CD14-positive monocyte (primary cell): ENCODE results near the gene UGT1A8. TPM values are rescaled to one million over a fixed set of nuclear protein-coding genes. Genes with fewer than 3 reads are reported as not detected.

Experiments used
- DNase-seq, 3 donors: peaks; one replicate each; pipeline ENCODE4 v3.0.0-alpha.2; 2011 to 2022
- H2AFZ ChIP-seq: 2 replicates; pipeline ENCODE4 v1.6.0; 2012; ENCODE audit warnings: mild to moderate bottlenecking, low read depth, low read length, inconsistent platforms; ENCODE audit not compliant: insufficient read depth, poor library complexity, severe bottlenecking
- H3K27ac ChIP-seq, 2 donors: 1 replicate in 1 of 2; 2 replicates in 1 of 2; pipeline ENCODE4 v1.5.1; 2012 to 2013; ENCODE audit warnings: low read length in 2 of 2, control low read depth in 1 of 2, inconsistent platforms in 1 of 2, low read depth in 1 of 2, mild to moderate bottlenecking in 1 of 2
- H3K27me3 ChIP-seq, 2 donors: one replicate each; pipeline versions ENCODE4 v1.6.0 to v1.6.1; 2011 to 2013; ENCODE audit warnings: low read length in 2 of 2; ENCODE audit not compliant: control insufficient read depth in 2 of 2, insufficient read depth in 2 of 2
- H3K36me3 ChIP-seq, 2 donors: replicated peaks in 1 of 2; 1 replicate in 1 of 2; 2 replicates in 1 of 2; pipeline versions ENCODE4 v1.5.1 to v1.6.1; 2012 to 2013; ENCODE audit warnings: low read length in 2 of 2, control low read depth in 1 of 2, inconsistent platforms in 1 of 2, mild to moderate bottlenecking in 1 of 2; ENCODE audit not compliant: insufficient read depth in 2 of 2, control insufficient read depth in 1 of 2
- H3K4me1 ChIP-seq, 2 donors: 1 replicate in 1 of 2; 2 replicates in 1 of 2; pipeline versions ENCODE4 v1.5.1 to v1.6.1; 2012 to 2013; ENCODE audit warnings: low read length in 2 of 2, control low read depth in 1 of 2, inconsistent platforms in 1 of 2, mild to moderate bottlenecking in 1 of 2, moderate library complexity in 1 of 2; ENCODE audit not compliant: insufficient read depth in 2 of 2, control insufficient read depth in 1 of 2
- H3K4me2 ChIP-seq: replicated peaks from 2 replicates; pipeline ENCODE3; 2012; ENCODE audit warnings: low read length, moderate library complexity, mild to moderate bottlenecking; ENCODE audit not compliant: poor library complexity, severe bottlenecking; ENCODE audit errors: extremely low read depth
- H3K4me3 ChIP-seq, 3 experiments: fragments of 200-600 bp in 1 of 3; sonication (generic) in 1 of 3; replicated peaks in 1 of 3; 1 replicate in 2 of 3; 2 replicates in 1 of 3; pipeline ENCODE4 v1.5.1; 2011 to 2013; ENCODE audit warnings: low read length in 3 of 3, mild to moderate bottlenecking in 3 of 3, control low read depth in 2 of 3, low read depth in 2 of 3, inconsistent platforms in 1 of 3, moderate library complexity in 1 of 3
- H3K79me2 ChIP-seq: 2 replicates; pipeline ENCODE4 v1.6.0; 2012; ENCODE audit warnings: mild to moderate bottlenecking, control low read depth, inconsistent platforms, low read length, moderate library complexity; ENCODE audit not compliant: insufficient read depth
- H3K9ac ChIP-seq: 2 replicates; pipeline ENCODE4 v1.6.0; 2017; ENCODE audit warnings: low read length, mild to moderate bottlenecking; ENCODE audit not compliant: insufficient read depth, poor library complexity, severe bottlenecking
- H3K9me3 ChIP-seq, 2 donors: replicated peaks in 1 of 2; 1 replicate in 1 of 2; 2 replicates in 1 of 2; pipeline versions ENCODE4 v1.5.1 to v1.6.1; 2012 to 2013; ENCODE audit warnings: low read length in 2 of 2, control low read depth in 1 of 2; ENCODE audit not compliant: control insufficient read depth in 1 of 2, insufficient read depth in 1 of 2
- H4K20me1 ChIP-seq: 2 replicates; pipeline ENCODE4 v1.6.0; 2012; ENCODE audit warnings: mild to moderate bottlenecking, low read length, control low read depth, moderate library complexity; ENCODE audit not compliant: insufficient read depth
- H3K27ac Mint-ChIP-seq, 7 donors: one replicate each; pipeline ENCODE4 v1.8.0; 2020; ENCODE audit warnings: mild to moderate bottlenecking in 7 of 7, mixed read lengths in 7 of 7, moderate library complexity in 6 of 7, inconsistent platforms in 2 of 7
- H3K27me3 Mint-ChIP-seq, 3 donors: one replicate each; pipeline ENCODE4 v1.8.0; 2021 to 2022; ENCODE audit warnings: low read depth in 3 of 3, mild to moderate bottlenecking in 3 of 3, mixed read lengths in 3 of 3, moderate library complexity in 3 of 3, inconsistent platforms in 1 of 3
- H3K36me3 Mint-ChIP-seq, 2 donors: one replicate each; pipeline ENCODE4 v1.8.0; 2020; ENCODE audit warnings: mixed read lengths in 2 of 2, inconsistent platforms in 1 of 2, mild to moderate bottlenecking in 1 of 2
- H3K4me1 Mint-ChIP-seq: one replicate; pipeline ENCODE4 v1.8.0; 2020; ENCODE audit warnings: mild to moderate bottlenecking, mixed read lengths
- H3K4me3 Mint-ChIP-seq, 2 donors: one replicate each; pipeline ENCODE4 v1.8.0; 2020; ENCODE audit warnings: mild to moderate bottlenecking in 2 of 2, mixed read lengths in 2 of 2, moderate library complexity in 1 of 2
- H3K9me3 Mint-ChIP-seq, 7 donors: one replicate each; pipeline ENCODE4 v1.8.0; 2020 to 2022; ENCODE audit warnings: mixed read lengths in 7 of 7, mild to moderate bottlenecking in 6 of 7, moderate library complexity in 6 of 7, inconsistent platforms in 2 of 7
- WGBS: methylation state at CpG from one replicate; pipeline ENCODE4 v1.1.5; 2013; ENCODE audit warnings: missing lambda C conversion rate; ENCODE audit not compliant: insufficient coverage; 5-methylcytosine and 5-hydroxymethylcytosine counted together
- intact Hi-C, 2 donors: fragments of 100-400 bp; cut with micrococcal nuclease; formaldehyde crosslinking; loops; one replicate each; pipeline versions ENCODE4 v1.15.0 to v1.15.1; 2023
- polyA plus RNA-seq, 3 donors: library from polyadenylated mRNA; depleted of rRNA in 1 of 3; unstranded in 2 of 3; stranded (reverse) in 1 of 3; fragments of 300-500 nt in 2 of 3; fragments of >200 nt in 1 of 3; fragmentation: Illumina TruSeq in 2 of 3; gene quantifications; 1 replicate in 2 of 3; 2 replicates in 1 of 3; pipeline ENCODE4 v1.2.3, GENCODE V29; 2012 to 2021
- TF ChIP-seq, protein P1 (sequence below): fragments of 200-600 bp; IDR thresholded peaks from one replicate; pipeline ENCODE4 v1.8.0; 2022; ENCODE audit warnings: antibody characterized with exemption, mild to moderate bottlenecking

The UGT1A8 gene
- polyA plus RNA-seq, 3 donors: not detected

DNA sequence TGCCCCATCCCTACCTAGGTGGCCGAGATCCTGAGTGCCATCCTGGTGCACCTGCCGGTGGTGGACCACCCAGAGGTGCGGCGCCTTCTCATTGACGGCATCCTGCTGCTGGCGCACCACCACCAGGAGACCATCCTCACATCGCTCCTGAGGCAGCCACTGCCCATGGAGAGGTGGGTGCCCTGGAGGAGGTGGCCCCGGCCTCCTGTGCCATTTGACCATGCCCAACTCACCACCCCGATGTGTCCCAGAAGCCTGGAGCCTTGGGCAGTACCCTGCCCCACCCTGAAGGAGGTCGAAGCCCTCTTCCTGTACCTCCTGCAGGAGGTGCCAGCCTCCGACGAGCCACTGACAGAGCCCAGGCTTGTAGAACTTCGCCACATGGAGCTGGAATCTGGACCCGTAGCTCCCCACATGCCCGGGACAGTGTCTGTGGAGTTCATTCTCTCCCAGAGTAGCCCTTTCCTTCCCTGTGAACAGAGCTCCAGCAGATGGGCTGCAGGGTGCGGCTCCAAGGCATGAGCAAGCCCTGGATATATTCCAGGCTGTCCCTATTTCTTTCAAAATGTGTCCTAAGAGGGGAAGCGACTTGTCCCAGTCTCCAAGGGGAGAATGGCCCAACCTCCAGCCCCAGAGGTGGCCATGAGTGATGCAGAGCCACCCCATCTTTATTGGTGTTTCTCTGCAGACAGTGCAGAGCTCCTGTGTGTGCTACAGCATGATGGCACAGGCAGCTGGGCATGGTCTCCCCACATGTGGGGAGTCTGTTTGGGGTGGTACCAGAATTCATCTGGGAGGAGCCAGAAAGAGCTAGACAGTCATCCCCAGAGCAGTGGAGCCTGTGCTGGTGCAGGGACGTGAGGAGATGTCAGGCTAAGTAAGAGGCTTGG lies 202.7 kb downstream of the UGT1A8 start:
- Histone ChIP-seq H3K4me3 (no peak overlapping the region), H3K36me3 (no peaks in the 10 kb centered on the region), H3K4me2 (no peak overlapping the region), H3K27ac (no peak overlapping the region), H3K79me2 (no peaks in the 10 kb centered on the region), H3K9me3 (no peaks in the 10 kb centered on the region), H3K27me3 (no peaks in the 10 kb centered on the region), H3K4me1 (peaks cover 4 to 8% of the 10 kb centered on the region in 2 donors), H4K20me1 (no peaks in the 10 kb centered on the region), H2AFZ (no peak overlapping the region), H3K9ac (no peak overlapping the region)
- Mint-ChIP-seq H3K36me3 (no peaks in the 10 kb centered on the region), H3K4me1 (peaks cover 7% of the 10 kb centered on the region), H3K9me3 (no peaks in the 10 kb centered on the region), H3K27ac (no peak overlapping the region), H3K4me3 (no peak overlapping the region), H3K27me3 (peaks cover 2 to 7% (median 3%) of the 10 kb centered on the region in 3 donors)
- WGBS: 95% methylated on average over 16 of the region's 18 CpGs
- TF ChIP-seq, protein P1, sequence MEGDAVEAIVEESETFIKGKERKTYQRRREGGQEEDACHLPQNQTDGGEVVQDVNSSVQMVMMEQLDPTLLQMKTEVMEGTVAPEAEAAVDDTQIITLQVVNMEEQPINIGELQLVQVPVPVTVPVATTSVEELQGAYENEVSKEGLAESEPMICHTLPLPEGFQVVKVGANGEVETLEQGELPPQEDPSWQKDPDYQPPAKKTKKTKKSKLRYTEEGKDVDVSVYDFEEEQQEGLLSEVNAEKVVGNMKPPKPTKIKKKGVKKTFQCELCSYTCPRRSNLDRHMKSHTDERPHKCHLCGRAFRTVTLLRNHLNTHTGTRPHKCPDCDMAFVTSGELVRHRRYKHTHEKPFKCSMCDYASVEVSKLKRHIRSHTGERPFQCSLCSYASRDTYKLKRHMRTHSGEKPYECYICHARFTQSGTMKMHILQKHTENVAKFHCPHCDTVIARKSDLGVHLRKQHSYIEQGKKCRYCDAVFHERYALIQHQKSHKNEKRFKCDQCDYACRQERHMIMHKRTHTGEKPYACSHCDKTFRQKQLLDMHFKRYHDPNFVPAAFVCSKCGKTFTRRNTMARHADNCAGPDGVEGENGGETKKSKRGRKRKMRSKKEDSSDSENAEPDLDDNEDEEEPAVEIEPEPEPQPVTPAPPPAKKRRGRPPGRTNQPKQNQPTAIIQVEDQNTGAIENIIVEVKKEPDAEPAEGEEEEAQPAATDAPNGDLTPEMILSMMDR: no peak
- DNase-seq: no peak
- intact Hi-C loops: no loop called here

DNA sequence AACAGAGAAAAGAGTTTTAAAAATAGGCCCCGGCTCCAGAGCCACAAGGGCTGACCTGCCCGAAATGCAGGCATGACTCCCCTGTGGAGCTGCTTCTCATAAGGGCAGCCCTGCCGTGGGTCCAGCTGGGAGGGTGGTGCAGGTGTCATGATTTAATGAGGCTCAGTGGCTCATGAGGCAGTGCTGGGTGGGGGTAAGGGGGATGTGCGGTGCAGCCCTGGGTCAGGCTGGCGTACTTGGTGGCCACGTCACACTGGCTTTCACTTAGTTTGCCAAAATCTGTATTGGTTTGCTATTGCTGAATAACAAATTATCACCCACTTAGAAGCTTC lies 203.3 kb downstream of the UGT1A8 start:
- H3K4me2 ChIP-seq: no peak overlapping the region
- TF ChIP-seq, protein P1: no peak
- H2AFZ ChIP-seq: no peak overlapping the region
- H3K4me1 ChIP-seq: peaks cover 4 to 8% of the 10 kb centered on the region in 2 donors
- Mint-ChIP-seq H3K36me3 (no peaks in the 10 kb centered on the region), H3K27me3 (peaks cover 0 to 7% (median 2%) of the 10 kb centered on the region in 3 donors), H3K9me3 (no peaks in the 10 kb centered on the region), H3K4me1 (peaks cover 7% of the 10 kb centered on the region), H3K4me3 (no peak overlapping the region), H3K27ac (no peak overlapping the region)
- no peak for DNase-seq
- intact Hi-C loops: no loop called here
- 66% methylated on average over 3 of the region's 6 CpGs for WGBS
- H3K27ac ChIP-seq: no peak overlapping the region
- no peak overlapping the region for H3K9ac ChIP-seq
- no peak overlapping the region for H3K4me3 ChIP-seq
- no peaks in the 10 kb centered on the region for H3K36me3 ChIP-seq
- H3K9me3 ChIP-seq: no peaks in the 10 kb centered on the region
- no peaks in the 10 kb centered on the region for H3K27me3 ChIP-seq
- H3K79me2 ChIP-seq: no peaks in the 10 kb centered on the region
- no peaks in the 10 kb centered on the region for H4K20me1 ChIP-seq
